SU-DHL-6 (cell line): Measurements from ENCODE around the gene TMEM273.

Source experiments
- H2AFZ ChIP-seq: fragments of 200-600 bp; sonication (generic); 2 replicates; pipeline ENCODE4 v1.6.1; 2014; ENCODE audit warnings: low read depth, mild to moderate bottlenecking, moderate library complexity, mixed read lengths, antibody characterized with exemption, low read length; ENCODE audit not compliant: severe bottlenecking
- H3F3A ChIP-seq: fragments of 200-600 bp; shearing (Covaris generic); 2 replicates; pipeline ENCODE4 v1.6.0; 2016; ENCODE audit warnings: antibody characterized with exemption, mild to moderate bottlenecking; ENCODE audit not compliant: insufficient read depth
- H3K27ac ChIP-seq: fragments of 200-600 bp; sonication (generic); 2 replicates; pipeline ENCODE4 v1.5.1; 2016; ENCODE audit warnings: low read depth, mild to moderate bottlenecking, low read length, moderate library complexity, mixed read lengths
- H3K27me3 ChIP-seq: fragments of 200-600 bp; sonication (generic), shearing (Covaris generic); 2 replicates; pipeline ENCODE4 v1.6.0; 2014; ENCODE audit warnings: mild to moderate bottlenecking, low read length
- H3K36me3 ChIP-seq: fragments of 200-600 bp; sonication (generic); 2 replicates; pipeline ENCODE4 v1.6.1; 2014; ENCODE audit warnings: mild to moderate bottlenecking, low read length, mixed read lengths
- H3K4me2 ChIP-seq: fragments of 300-600, 200-600 bp; shearing (Covaris generic), sonication (generic); 2 replicates; pipeline ENCODE4 v1.6.0; 2014; ENCODE audit warnings: low read length, low read depth, mild to moderate bottlenecking; ENCODE audit not compliant: poor library complexity, severe bottlenecking
- H3K4me3 ChIP-seq: fragments of 200-600 bp; sonication (generic); 2 replicates; pipeline ENCODE4 v1.5.1; 2014; ENCODE audit warnings: antibody characterized with exemption, low read length, mild to moderate bottlenecking, mixed read lengths; ENCODE audit not compliant: insufficient read depth, poor library complexity, severe bottlenecking
- H3K79me2 ChIP-seq: fragments of 200-600 bp; sonication (generic); 2 replicates; pipeline ENCODE4 v1.6.1; 2014; ENCODE audit warnings: mild to moderate bottlenecking, low read length, moderate library complexity; ENCODE audit not compliant: insufficient read depth
- H3K9ac ChIP-seq: fragments of 200-600 bp; sonication (generic); 2 replicates; pipeline ENCODE4 v1.7.0; 2014; ENCODE audit warnings: mild to moderate bottlenecking, low read length
- H3K9me2 ChIP-seq: fragments of 200-600 bp; sonication (generic); replicated peaks from 2 replicates; pipeline ENCODE4 v1.6.1; 2014; ENCODE audit warnings: low read length; ENCODE audit not compliant: insufficient read depth
- H3K9me3 ChIP-seq: fragments of 200-600 bp; sonication (generic); 2 replicates; pipeline ENCODE4 v1.6.1; 2014; ENCODE audit warnings: low read length, mixed read lengths; ENCODE audit not compliant: insufficient read depth
- H4K20me1 ChIP-seq: fragments of 200-600 bp; sonication (generic); 2 replicates; pipeline ENCODE4 v1.6.1; 2014; ENCODE audit warnings: low read depth, mild to moderate bottlenecking, antibody characterized with exemption, low read length, moderate library complexity, mixed read lengths
- CTCF ChIP-seq: fragments of 200-600 bp; sonication (generic); IDR thresholded peaks from one replicate; pipeline ENCODE4 v1.5.1; 2017; ENCODE audit warnings: antibody characterized with exemption, mild to moderate bottlenecking, low read length, moderate library complexity; ENCODE audit not compliant: insufficient read depth, poor library complexity, severe bottlenecking
- EZH2phosphoT487 ChIP-seq: fragments of 200-600 bp; sonication (generic), shearing (Covaris generic); conservative IDR thresholded peaks from 2 replicates; pipeline ENCODE4 v1.6.1; 2018; ENCODE audit warnings: mild to moderate bottlenecking, antibody characterized with exemption, low read length, moderate library complexity, mixed read lengths

Gene TMEM273

GRCh38 chr10:49167425-49168170, 20.6 kb downstream of the TMEM273 start:
- Histone ChIP-seq H3K79me2 (no peaks in the 10 kb centered on the region), H3K4me2 (no peak overlapping the region), H3K9ac (no peak overlapping the region), H4K20me1 (no peaks in the 10 kb centered on the region), H3K4me3 (no peak overlapping the region), H3K27ac (no peak overlapping the region), H3F3A (no peaks in the 10 kb centered on the region), H3K9me3 (no peaks in the 10 kb centered on the region), H3K27me3 (no peaks in the 10 kb centered on the region), H2AFZ (no peak overlapping the region), H3K9me2 (no peaks in the 10 kb centered on the region), H3K36me3 (no peaks in the 10 kb centered on the region)
- TF ChIP-seq CTCF (no peak), EZH2phosphoT487 (no peak)

- no peaks in the 10 kb centered on the region for H3K36me3 ChIP-seq
- H4K20me1 ChIP-seq = no peaks in the 10 kb centered on the region
- no peak overlapping the region for H3K4me3 ChIP-seq
- no peaks in the 10 kb centered on the region for H3K9me2 ChIP-seq
- no peaks in the 10 kb centered on the region for H3F3A ChIP-seq
- no peaks in the 10 kb centered on the region for H3K79me2 ChIP-seq
- H3K27me3 ChIP-seq = no peaks in the 10 kb centered on the region
- no peaks in the 10 kb centered on the region for H3K9me3 ChIP-seq
- no peak overlapping the region for H3K9ac ChIP-seq
- H3K27ac ChIP-seq = no peak overlapping the region
- no peak overlapping the region for H3K4me2 ChIP-seq
- no peak overlapping the region for H2AFZ ChIP-seq
- TF ChIP-seq EZH2phosphoT487 = no peak
- no peak for TF ChIP-seq CTCF
Measured at GRCh38 chr10:49166484-49167400, 21.4 kb downstream of the TMEM273 start.

- no peak overlapping the region for H3K4me3 ChIP-seq
- no peak overlapping the region for H2AFZ ChIP-seq
- no peak overlapping the region for H3K27ac ChIP-seq
- no peaks in the 10 kb centered on the region for H3F3A ChIP-seq
- H4K20me1 ChIP-seq = no peaks in the 10 kb centered on the region
- TF ChIP-seq EZH2phosphoT487 = no peak
- no peak for TF ChIP-seq CTCF
- H3K9me3 ChIP-seq = no peaks in the 10 kb centered on the region
- H3K4me2 ChIP-seq = no peak overlapping the region
- H3K27me3 ChIP-seq = no peaks in the 10 kb centered on the region
- no peaks in the 10 kb centered on the region for H3K79me2 ChIP-seq
- H3K9ac ChIP-seq = no peak overlapping the region
- no peaks in the 10 kb centered on the region for H3K36me3 ChIP-seq
- no peaks in the 10 kb centered on the region for H3K9me2 ChIP-seq
Measured at GRCh38 chr10:49165821-49166483, 22.2 kb downstream of the TMEM273 start.
